SK-N-MC (cell line): ENCODE data around the gene PRAMEF15.
"Not testable (repeated sequence)": the region's sequence is repeated elsewhere in the genome, so short reads cannot be mapped to it uniquely, and the experiment has no call there.

ENCODE experiments used
- EZH2 ChIP-seq: fragments of 200-600 bp; sonication (generic); IDR thresholded peaks from one replicate; pipeline ENCODE4 v1.6.1; 2017; ENCODE audit warnings: antibody characterized with exemption
- FOXP2 ChIP-seq: optimal IDR thresholded peaks from 2 replicates; pipeline ENCODE3; 2011; ENCODE audit warnings: mild to moderate bottlenecking, moderate library complexity; ENCODE audit not compliant: insufficient read depth; ENCODE audit errors: extremely low read length, control extremely low read depth
- POLR2AphosphoS5 ChIP-seq: IDR thresholded peaks from 2 replicates; pipeline ENCODE4 v1.6.1; 2012; ENCODE audit warnings: mild to moderate bottlenecking, low read depth, low read length, borderline replicate concordance

GRCh38 chr1:13353476-13353875 is 38.1 kb downstream of the PRAMEF15 start:
- not testable (repeated sequence) for TF ChIP-seq POLR2AphosphoS5, EZH2, FOXP2
